Stimulated activated CD8-positive, alpha-beta memory T cell treated with anti-CD3 and anti-CD28 coated beads, Interleukin-2, amount 100 ng/mL, for 48 hours (primary cell): ENCODE results near the gene DYNC2LI1.

Experiments used
- DNase-seq, 2 donors: peaks; one replicate each; pipeline ENCODE4 v3.0.0-alpha.2; 2020; ENCODE audit warnings: low read depth in 2 of 2

Gene DYNC2LI1

DNA sequence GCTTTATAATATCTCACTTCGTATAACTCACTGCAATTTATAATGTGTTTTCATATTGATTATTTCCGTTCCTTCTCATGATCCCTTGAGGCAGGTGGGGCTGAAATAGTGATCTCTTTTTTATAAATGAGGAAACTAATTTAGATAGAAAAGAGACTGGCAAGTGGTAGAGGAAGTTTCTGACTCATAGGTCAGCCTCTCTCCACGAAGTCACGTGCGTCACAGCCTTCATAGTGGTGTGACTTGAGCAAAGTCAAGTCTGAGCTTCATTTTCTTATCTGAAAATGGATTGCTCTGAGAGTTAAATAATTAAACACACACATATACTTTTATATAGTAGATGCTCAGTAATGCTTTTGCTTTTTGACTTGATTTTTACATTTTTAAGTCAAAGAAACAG lies 44.9 kb downstream of the DYNC2LI1 start:
- peak; percentile 5 to 13 for DNase-seq

DNA sequence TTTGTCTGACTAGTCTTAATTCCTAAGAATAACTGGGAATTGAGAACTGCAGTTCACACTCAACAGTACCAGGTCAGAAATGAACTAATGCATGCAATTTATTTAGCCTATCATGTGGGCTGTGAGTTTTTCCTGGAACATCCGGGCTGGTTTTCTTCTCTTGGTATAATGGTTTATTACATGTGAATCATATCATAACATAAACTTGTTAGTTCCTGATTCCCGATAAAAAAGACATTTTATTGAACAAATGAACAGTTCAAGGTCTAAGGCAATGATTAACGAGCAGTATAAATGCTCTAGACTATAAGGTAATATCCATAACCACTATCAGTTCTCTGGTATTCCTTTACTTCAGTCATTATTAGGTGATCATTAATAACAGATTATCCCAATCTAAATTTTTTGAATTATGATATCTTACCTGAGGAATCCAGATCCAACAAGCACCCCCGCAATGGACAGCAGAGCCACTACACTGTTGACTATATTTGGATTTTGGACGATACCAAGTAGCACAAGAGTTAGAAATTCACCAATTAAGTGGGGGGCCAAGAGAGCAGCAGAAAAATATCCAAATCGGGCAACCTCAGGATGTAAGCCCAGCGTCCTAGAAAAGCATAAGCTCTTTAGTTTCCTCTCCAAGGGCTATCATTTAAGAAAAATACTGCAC lies 45.8 kb downstream of the DYNC2LI1 start:
- DNase-seq, result no peak

DNA sequence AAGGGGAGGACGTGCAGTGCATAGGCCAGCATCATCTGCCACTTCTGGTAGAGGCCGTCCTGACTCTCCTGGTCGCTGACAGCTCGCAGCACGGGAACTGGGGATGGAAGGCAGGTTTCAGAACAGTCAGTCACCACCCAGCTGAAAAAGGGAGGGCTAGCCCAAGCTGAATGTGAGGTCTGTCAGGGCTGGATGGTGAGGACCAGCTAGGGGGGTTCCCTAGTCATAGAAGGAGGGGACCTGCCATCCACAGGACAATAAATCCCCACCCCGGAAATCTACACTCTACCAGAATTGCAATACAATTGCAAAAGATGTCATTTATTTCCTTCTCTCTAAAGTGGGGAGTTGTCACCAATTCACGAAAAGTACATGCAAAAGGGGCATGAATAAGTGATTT lies 49.0 kb downstream of the DYNC2LI1 start:
- DNase-seq, result no peak

DNA sequence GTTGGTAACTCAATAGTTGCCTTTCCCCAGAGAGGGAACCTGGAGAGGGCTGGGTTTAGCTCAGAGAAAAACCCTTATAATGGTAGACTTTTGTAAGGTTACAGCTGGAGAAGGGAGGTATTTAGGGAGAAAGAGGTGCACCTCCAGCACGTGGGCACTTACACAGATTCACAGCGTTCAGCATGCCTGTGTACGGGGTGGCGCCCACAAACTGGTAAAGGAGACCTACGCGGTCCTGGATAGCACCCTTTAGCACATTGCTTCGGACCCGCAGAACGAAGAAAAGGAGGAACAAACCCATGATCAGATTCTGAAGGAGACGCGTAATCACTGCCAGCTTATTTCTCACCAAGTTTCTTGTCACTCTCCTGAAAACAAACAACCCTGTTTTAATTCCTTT lies 49.9 kb downstream of the DYNC2LI1 start:
- DNase-seq, result no peak

DNA sequence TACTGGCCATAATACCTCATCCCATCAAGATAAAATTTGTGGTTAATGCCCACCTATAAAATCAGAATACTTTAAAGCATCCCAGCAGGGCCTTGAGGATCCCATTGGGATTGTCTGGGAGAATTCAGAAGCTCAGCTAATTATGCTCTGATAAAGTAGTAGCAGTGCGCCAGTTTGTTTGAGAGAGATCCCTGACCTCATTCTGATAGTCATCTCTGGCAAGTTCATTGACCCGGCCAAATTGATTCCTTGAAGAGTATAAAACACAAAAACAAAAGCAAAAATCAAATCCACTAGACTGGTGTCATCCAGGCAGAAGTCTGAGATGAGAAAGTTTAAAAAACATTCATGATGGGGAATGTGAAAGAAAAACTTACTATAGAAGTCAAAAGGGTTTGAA lies 50.7 kb downstream of the DYNC2LI1 start:
- DNase-seq, result no peak

DNA sequence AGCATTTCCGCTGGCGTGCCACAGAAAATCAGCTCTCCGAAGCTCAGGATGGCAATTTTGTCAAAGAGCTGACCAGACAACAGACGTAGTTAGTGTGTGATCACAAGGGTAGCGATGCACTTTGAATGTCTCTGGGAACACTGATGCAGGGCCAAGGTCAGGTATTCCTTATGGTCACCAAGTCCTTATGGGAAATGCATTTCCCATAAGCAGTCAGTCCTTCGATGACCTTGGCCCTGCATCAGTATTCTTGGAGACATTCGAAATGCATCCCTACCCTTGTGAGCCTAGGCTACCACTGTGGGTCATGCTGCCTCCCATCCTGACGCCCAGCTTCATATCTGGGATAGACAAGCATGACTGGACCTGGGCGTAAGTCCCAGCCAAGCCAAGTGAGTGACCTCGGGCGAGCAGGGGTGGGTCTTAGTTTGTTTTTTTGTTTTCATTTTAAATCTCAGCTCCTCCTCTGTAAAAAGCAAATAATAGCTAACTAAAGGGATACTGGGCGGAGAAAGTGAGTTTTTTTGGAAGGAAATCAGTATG lies 51.2 kb downstream of the DYNC2LI1 start:
- no peak for DNase-seq

DNA sequence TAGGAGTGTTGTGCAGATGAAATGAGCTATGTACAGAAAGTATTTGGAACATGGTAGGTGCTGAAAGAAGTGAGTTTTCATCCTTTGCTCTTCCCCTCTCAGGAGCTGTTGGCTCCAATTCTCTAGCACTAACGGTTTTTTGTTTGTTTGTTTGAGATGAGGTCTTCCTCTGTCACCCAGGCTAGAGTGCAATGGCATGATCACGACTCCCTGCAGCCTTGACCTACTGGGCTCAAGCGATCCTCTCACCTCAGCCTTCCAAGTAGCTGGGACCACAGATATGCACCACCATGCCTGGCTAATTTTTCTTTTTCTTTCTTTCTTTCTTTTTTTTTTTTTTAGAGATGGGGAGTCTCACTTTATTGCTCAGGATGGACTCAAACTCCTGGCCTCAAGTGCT lies 52.0 kb downstream of the DYNC2LI1 start:
- DNase-seq, result no peak

DNA sequence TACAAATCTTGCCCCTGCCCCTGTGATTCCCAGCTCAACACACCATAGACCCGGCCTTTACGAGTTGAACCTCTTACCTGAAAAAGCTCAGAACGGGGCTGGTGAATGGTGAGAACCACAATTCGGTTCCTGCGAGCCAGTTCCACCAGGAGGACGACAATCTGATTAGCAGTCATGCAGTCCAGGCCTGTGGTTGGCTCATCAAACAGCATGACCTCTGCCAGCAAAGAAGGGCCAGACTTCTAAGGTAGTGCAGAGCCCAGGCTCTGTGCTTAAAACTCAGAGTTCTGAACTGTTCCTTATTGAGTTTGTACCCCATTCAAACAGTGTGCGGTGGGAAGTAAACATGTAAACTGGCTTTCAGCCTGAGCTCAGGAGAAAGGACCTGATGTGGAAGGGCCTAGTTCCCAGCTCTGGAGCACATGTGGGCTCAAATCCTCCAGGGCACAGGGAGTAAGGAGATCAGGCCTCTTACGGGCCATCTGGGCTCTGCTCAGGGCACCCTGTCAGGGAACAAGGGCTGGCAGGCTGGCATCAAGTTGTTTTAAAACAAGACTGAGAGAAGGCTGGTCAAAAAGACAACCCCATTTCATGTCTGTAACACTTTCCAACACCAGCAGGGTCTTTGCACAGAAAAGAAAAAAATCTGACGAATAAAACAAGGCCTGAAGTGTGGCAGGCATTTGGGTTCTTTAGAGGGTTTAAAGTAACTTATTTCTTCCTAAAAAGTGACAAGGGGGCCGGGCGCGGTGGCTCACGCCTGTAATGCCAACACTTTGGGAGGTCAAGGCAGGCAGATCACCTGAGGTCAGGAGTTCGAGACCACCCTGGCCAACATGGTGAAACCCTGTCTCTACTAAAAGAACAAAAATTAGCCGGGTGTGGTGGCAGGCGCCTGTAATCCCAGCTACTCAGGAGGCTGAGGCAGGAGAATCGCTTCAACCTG lies 52.7 kb downstream of the DYNC2LI1 start:
- DNase-seq, result no peak

DNA sequence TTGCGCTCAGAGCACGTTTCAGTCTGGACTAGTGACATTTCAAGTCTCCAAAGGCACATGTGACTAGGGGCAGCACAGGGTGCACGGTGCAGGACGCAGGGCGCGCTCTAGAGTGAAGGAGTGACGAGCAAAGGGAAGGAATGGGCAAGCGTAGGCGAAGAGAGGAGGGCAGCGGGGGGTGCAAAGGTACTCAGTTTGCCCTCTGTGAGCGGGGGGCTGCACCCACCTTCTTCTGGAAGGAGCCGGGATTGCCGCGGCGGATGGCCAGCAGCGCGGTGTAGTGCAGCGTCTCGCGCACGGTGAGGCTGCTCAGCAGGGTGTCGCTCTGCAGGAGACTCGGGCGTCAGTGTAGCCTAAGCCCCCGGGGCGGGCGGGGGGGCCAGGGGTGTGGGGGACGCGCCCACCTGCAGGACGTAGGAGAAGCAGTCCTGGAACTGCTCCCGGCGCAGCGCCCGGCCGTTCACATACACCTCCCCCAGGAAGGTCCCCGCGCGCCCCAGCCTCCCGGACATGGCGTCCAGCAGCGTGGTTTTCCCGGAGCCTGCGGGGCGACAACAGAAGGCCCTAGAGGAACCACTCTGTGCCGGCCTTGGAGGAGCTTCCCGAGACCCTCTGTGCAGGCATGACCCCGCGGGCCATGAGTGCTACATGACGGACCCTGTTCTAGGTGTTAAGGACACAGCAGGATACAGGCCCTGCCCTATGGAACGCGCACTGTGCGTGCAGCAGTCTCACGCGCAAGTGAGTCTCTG lies 57.9 kb downstream of the DYNC2LI1 start:
- DNase-seq, result no peak

DNA sequence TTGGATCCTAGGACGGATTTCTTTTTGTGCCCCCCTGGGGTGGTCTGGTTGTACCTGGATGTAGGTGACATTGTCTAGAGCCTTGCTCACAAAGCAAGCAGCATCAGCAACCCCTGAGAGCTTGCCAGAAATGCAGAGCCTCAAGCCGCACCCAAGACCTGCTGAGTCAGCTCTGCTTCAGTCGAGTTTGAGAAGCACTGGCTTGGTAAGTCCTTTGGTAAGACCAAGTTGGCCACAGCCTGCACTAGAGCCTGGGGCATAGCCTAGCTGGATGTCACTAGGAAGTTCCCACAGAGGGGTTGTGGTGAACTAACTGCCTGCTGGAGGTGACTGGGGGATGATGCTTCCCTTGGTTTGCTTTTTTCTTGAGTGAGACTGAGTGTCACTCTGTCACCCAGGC lies 58.6 kb downstream of the DYNC2LI1 start:
- DNase-seq, result no peak

DNA sequence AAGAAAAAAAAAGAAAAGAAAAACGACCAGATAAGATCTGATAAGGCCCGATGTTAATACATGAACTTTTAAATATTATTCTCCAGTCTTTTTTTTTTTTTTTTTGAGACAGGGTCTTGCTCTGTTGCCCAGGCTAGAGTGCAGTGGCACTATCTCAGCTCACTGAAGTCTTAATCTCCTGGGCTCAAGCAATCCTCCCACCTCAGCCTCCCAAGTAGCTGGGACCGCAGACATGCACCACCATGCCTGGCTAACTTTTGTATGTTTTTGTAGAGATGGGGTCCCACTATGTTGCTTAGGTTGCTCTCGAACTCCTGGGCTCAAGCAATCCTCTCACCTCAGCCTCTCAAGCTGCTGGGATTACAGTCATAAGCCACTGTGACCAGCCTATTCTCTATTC lies 63.2 kb downstream of the DYNC2LI1 start:
- DNase-seq, result no peak

DNA sequence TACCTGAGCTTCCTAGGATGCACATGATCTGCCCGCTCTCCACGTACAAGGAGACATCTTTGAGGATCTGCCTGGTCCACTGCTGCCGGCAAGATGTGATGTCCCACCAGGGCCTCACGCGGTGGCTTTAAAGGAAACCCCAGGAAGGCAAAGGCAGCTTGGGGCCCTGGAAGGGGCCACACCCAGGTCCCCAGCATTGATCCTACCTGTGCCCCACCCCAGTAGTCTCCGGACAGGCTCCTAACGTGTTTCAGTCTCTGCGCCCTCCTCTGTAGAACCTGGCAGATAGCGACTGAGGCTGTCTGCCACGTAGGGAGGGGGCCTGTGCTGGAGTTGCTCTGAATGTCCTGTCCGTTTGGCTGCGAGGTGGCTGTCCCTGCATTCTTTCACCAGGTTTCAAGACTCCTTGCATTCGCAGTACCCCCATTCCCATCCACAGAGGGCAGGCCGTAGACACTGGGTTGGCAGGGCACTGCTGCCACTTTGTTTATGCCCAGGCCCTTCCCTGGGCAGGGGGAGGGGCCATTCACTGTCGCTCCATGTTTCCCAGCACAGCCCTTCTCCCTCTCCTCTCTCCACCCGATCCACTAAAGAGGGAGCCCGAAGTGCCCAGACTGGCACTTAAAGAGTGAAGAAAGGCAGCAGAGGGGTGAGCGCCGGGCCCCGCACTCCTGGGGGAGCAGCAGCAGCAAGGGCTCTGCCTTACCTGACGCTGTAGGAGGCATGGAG lies 64.2 kb downstream of the DYNC2LI1 start:
- no peak for DNase-seq

DNA sequence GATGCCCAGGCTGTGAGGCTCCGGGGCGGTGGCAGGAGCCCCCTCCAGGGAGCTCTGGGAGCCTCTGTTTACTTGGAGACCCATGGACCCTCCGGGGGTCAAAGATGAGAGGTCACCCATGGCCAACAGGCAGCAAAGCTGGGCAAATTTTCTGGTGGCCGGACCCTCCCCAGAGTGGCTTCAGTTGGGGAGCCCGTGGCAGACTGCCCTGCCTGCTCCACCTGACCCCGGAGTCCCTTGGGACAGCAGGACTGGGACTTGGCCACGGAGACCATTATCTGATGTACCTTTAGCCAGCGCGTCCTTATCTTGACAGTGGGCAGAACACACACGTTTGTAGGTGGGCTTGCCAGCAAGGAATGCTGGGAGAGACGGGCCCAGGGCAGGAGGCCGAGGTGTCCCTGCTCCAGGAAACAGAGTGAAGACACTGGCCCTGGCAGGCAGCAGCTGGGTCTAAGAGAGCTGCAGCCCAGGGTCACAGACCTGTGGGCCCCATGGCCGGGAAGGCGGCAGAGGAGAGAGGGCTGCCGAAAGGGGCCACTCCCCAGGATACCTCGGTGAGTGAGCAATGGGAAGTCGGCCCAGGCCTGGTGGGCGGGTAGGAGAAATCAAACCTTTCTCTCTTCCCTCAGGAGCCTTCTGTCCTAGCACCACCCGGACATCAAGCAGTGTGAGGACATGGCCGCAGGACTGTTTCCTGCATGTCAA lies 64.9 kb downstream of the DYNC2LI1 start, which contains the start of the genes ABCG5 and ABCG8:
TSS of gene ABCG5 (minus strand) at position 280 of the 708 bp plus-strand sequence. CDS start at position 120, 160 bp downstream.
TSS of gene ABCG8 (plus strand) at position 412 of the 708 bp plus-strand sequence. CDS start at position 495, 83 bp downstream.
- DNase-seq, result no peak

DNA sequence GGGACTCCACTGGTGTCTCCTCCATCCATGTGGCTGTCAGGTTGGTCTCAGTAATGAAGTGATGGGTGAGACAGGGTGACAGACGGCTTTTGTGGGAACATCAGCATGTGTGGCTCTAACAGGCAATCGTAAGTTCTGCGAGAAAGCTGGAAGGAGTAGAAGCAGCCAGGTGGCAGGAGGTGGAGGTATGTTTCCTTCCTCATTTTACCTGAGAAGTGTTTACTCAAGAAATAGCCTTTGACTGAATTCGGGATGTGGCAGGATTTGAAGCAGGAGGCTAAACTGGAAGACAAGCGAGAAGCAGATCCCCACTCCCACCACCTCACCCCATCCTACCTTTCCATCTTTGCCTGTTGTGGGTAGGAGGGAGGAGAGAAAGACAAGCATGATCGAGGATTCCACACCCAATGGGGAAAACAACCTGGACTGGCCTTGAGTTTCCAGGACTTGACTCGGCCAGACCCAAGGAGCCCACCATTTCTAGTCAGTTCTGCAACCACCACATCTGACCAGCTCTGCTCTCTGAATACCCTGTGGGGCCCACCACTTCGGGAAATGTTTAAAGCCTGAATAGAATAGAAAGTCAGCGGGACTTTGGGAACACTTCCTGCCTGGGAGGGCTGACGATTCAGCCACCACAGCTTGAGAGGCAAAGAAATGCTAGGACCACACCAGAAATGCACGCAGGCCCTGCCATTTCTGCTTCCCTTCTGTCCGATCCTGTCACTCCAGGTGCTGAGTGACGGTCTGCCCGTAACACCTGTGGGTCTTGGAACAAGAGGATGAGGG lies 66.1 kb downstream of the DYNC2LI1 start:
- no peak for DNase-seq

DNA sequence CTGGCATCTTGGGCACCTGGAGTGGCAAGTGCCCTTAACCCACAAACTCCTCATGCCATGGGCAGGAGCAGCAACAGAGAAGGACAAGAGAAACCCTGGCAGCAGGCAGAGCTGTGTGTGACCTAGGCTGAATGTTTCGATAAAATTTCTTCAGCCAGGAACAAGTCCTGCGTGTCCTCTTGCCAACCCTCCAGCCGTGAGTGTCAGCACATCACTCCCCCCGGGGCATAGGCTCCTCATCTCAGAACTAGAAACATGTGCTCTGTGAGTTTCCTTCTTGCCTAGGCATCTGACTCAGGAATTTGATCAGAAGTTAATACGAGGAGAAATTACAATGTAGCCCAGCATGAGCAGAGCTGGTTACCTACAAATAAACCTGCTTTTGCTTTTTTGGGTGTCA lies 67.1 kb downstream of the DYNC2LI1 start:
- no peak for DNase-seq

DNA sequence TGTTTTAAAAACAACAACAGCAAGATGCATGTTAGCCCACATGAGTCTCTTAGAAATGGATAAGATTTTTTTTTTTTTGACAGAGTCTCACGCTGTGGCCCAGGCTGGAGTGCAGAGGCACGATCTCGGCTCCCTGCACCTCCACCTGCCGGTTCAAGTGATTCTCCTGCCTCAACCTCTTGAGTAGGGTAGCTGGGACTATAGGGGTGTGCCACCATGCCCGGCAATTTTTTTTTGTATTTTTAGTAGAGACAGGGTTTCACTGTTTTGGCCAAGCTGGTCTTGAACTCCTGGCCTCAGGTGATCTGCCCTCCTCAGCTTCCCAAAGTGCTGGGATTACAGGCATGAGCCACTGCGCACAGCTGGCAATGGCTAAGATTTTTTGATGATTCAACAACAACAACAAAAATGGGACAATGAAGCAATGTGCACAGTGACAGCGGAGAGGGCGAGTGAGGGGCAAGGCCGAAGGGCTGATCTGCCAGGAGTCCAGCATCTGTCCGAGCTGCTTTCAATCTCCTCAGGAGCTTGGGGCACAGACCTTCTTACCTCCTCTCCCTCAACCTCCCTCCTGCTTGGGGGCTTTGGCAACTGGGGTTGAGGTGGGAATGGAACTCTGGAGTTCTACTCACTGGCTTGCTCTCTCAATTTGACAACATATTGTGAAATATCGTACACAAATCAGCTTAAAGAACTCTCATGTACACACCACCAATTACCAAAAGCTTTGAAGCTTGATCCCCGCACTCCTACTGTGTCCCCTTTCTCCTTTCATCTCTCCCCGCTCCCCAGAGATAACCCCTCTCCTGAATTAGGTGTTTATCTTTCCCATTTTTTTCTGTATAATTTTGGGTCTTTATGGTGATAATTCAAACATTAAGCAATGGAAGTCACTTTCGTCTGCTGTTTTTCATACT lies 68.4 kb downstream of the DYNC2LI1 start:
- DNase-seq, result no peak

DNA sequence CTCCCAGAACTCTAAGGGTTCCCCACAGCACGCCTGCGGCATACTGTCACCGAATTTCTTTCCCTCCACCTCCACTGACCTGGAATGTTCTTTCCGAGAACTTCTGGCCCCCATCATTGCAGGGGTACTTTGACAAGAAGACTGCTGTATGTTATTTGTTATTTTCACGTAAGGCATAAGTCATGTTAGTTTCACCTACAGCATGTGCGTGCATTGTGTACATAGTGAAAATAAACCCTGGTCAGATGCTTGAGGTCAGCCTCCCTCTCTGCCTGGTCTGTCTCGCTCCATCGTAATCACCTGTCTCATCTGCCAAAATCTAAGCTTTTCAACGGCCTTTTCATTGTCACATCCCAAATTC lies 69.0 kb downstream of the DYNC2LI1 start:
- DNase-seq, result no peak

DNA sequence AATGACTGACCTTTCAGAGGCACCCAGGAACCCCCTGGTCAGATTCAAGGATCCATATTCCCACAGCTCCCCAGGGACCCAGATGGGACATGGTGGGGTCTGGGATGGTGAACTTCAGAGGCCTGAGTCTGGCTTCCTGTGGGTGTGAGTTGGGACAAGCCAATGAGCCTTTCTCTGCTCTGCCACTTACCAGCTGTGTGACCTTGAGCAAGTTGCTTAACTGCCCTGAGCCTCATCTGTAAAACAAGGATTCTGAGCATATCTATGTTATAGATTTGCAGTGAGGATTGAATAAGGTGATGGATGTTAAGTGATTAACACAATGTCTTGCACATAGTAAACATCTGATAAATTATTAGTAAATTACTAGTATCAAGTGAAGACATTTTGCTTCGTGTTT lies 71.3 kb downstream of the DYNC2LI1 start:
- no peak for DNase-seq
